Breast epithelium (tissue), 3 donors: Measurements from ENCODE around the gene HSF5.

ENCODE experiments used
- CTCF ChIP-seq, 3 donors: fragments of 450-650 bp; IDR thresholded peaks; one replicate each; pipeline ENCODE4 v1.5.1; 2016 to 2017; ENCODE audit warnings: antibody characterized with exemption in 3 of 3, mild to moderate bottlenecking in 3 of 3, moderate library complexity in 3 of 3
- POLR2A ChIP-seq: fragments of 450-650 bp; IDR thresholded peaks from one replicate; pipeline ENCODE4 v1.6.1; 2016; ENCODE audit warnings: antibody characterized with exemption, mild to moderate bottlenecking, moderate library complexity
- POLR2AphosphoS5 ChIP-seq, 3 donors: sonication (generic); formaldehyde crosslinking; IDR thresholded peaks; one replicate each; pipeline ENCODE4 v1.6.1; 2017; ENCODE audit warnings: antibody characterized with exemption in 3 of 3

- TF ChIP-seq POLR2A (no peak), CTCF (IDR thresholded peaks at IDR 0.05) (no peak), POLR2AphosphoS5 (IDR thresholded peaks at IDR 0.05) (no peak)
Observed at GRCh38 chr17:58534901-58535421, 46.8 kb upstream of the HSF5 start.
